Mesenchymal stem cell (in vitro differentiated cells and primary cell): ENCODE measurements around the gene BCAS1.

ENCODE experiments used
- DNase-seq: peaks from one replicate; pipeline ENCODE4 v3.0.0-alpha.2; 2013
- H2AFZ ChIP-seq: one replicate; pipeline ENCODE4 v1.6.1; 2013; ENCODE audit warnings: low read depth, mild to moderate bottlenecking, control low read depth, inconsistent platforms, low read length, moderate library complexity
- H2AK5ac ChIP-seq: 2 replicates; pipeline ENCODE4 v1.6.1; 2013; ENCODE audit warnings: low read length, moderate library complexity, mild to moderate bottlenecking, inconsistent platforms; ENCODE audit not compliant: severe bottlenecking
- H2BK120ac ChIP-seq: one replicate; pipeline ENCODE4 v1.6.1; 2013; ENCODE audit warnings: low read depth, mild to moderate bottlenecking, inconsistent platforms, low read length, moderate library complexity
- H2BK12ac ChIP-seq, 2 experiments: one replicate each; pipeline ENCODE4 v1.6.1; 2013; ENCODE audit warnings: inconsistent platforms in 2 of 2, low read length in 2 of 2, mild to moderate bottlenecking in 2 of 2, moderate library complexity in 2 of 2, control low read depth in 1 of 2
- H2BK15ac ChIP-seq: one replicate; pipeline ENCODE4 v1.6.1; 2013; ENCODE audit warnings: mild to moderate bottlenecking, low read depth, inconsistent platforms; ENCODE audit not compliant: poor library complexity, severe bottlenecking
- H2BK5ac ChIP-seq: 2 replicates; pipeline ENCODE4 v1.6.1; 2013; ENCODE audit warnings: low read depth, mild to moderate bottlenecking, low read length, control low read depth, inconsistent platforms; ENCODE audit not compliant: poor library complexity, severe bottlenecking
- H3K14ac ChIP-seq, 2 experiments: one replicate each; pipeline ENCODE4 v1.6.1; 2013; ENCODE audit warnings: inconsistent platforms in 2 of 2, low read length in 2 of 2, control low read depth in 1 of 2, mild to moderate bottlenecking in 1 of 2, moderate library complexity in 1 of 2
- H3K18ac ChIP-seq, 2 experiments: one replicate each; pipeline ENCODE4 v1.6.1; 2013; ENCODE audit warnings: inconsistent platforms in 2 of 2, low read length in 2 of 2, control low read depth in 1 of 2, low read depth in 1 of 2, mild to moderate bottlenecking in 1 of 2
- H3K23ac ChIP-seq, 2 experiments: one replicate each; pipeline ENCODE4 v1.6.1; 2013; ENCODE audit warnings: inconsistent platforms in 2 of 2, low read length in 2 of 2, mild to moderate bottlenecking in 2 of 2, moderate library complexity in 2 of 2, control low read depth in 1 of 2
- H3K27ac ChIP-seq: 2 replicates; pipeline ENCODE4 v1.5.1; 2013; ENCODE audit warnings: mild to moderate bottlenecking, moderate library complexity, low read length, control low read depth, inconsistent platforms; ENCODE audit not compliant: poor library complexity, severe bottlenecking
- H3K27me3 ChIP-seq, 2 experiments: 2 replicates each; pipeline versions ENCODE4 v1.6.1 to v1.7.0; 2013; ENCODE audit warnings: low read length in 2 of 2, mild to moderate bottlenecking in 2 of 2, moderate library complexity in 2 of 2, control low read depth in 1 of 2, inconsistent platforms in 1 of 2; ENCODE audit not compliant: control insufficient read depth in 1 of 2, insufficient read depth in 1 of 2
- H3K36me3 ChIP-seq, 2 experiments: 2 replicates each; pipeline versions ENCODE4 v1.6.1 to v1.7.0; 2013; ENCODE audit warnings: low read length in 2 of 2, control low read depth in 1 of 2, inconsistent platforms in 1 of 2, low read depth in 1 of 2, mild to moderate bottlenecking in 1 of 2; ENCODE audit not compliant: insufficient read depth in 2 of 2, control insufficient read depth in 1 of 2
- H3K4ac ChIP-seq, 2 experiments: one replicate each; pipeline ENCODE4 v1.6.1; 2013; ENCODE audit warnings: inconsistent platforms in 2 of 2, low read length in 2 of 2, mild to moderate bottlenecking in 2 of 2, moderate library complexity in 2 of 2, control low read depth in 1 of 2, low read depth in 1 of 2
- H3K4me1 ChIP-seq: 2 replicates; pipeline ENCODE4 v1.6.1; 2013; ENCODE audit warnings: low read depth, low read length, control low read depth; ENCODE audit not compliant: control insufficient read depth, insufficient read depth
- H3K4me2 ChIP-seq: 2 replicates; pipeline ENCODE4 v1.6.1; 2013; ENCODE audit warnings: low read length, mild to moderate bottlenecking, inconsistent platforms; ENCODE audit not compliant: poor library complexity, severe bottlenecking
- H3K4me3 ChIP-seq, 2 experiments: 2 replicates each; pipeline versions ENCODE4 v1.5.1 to v1.7.0; 2013; ENCODE audit warnings: low read length in 2 of 2, mild to moderate bottlenecking in 2 of 2, control low read depth in 1 of 2, low read depth in 1 of 2; ENCODE audit not compliant: insufficient read depth in 1 of 2
- H3K79me1 ChIP-seq: replicated peaks from 2 replicates; pipeline ENCODE4 v1.6.1; 2013; ENCODE audit warnings: mild to moderate bottlenecking, control low read depth, low read length, inconsistent platforms; ENCODE audit not compliant: poor library complexity, severe bottlenecking
- H3K9ac ChIP-seq: 2 replicates; pipeline ENCODE4 v1.7.0; 2013; ENCODE audit warnings: mild to moderate bottlenecking, low read length, moderate library complexity
- H3K9me3 ChIP-seq: 2 replicates; pipeline ENCODE4 v1.7.0; 2013; ENCODE audit warnings: mild to moderate bottlenecking, low read length; ENCODE audit not compliant: control insufficient read depth
- H4K8ac ChIP-seq: one replicate; pipeline ENCODE4 v1.6.1; 2013; ENCODE audit warnings: inconsistent platforms, mild to moderate bottlenecking, low read length, moderate library complexity
- H4K91ac ChIP-seq: one replicate; pipeline ENCODE4 v1.6.1; 2013; ENCODE audit warnings: mild to moderate bottlenecking, low read length, inconsistent platforms
- WGBS: methylation state at CpG from one replicate; pipeline ENCODE4 v1.1.7; 2013; ENCODE audit warnings: mixed read lengths; 5-methylcytosine and 5-hydroxymethylcytosine counted together

The BCAS1 gene

DNA sequence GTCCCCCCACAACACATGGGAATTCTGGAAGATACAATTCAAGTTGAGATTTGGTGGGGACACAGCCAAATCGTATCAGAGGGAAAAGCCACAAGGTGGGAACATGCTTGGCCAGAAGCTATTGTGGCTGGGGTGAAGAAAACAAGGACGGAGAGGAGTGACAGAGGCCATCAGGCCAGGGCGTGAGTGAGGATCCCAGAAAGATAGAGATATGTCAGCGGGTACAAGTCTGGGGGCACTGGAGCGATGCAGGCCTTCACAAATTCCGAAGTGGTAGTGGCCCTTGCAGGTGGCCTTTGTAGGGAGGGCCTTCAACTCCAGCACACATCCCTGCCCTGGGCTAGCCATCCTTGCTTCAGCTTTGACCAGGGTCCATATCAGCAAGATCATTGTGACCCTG, 159.1 kb downstream of the BCAS1 start:
- Histone ChIP-seq H4K8ac (no peak overlapping the region), H2BK12ac (peak overlapping the region in 1 of 2 experiments; percentile 72), H3K27me3 (no peaks in the 10 kb centered on the region), H3K18ac (no peak overlapping the region), H3K9me3 (no peaks in the 10 kb centered on the region), H2AFZ (no peak overlapping the region), H3K14ac (peak overlapping the region in 1 of 2 experiments; percentile 41), H3K23ac (no peak overlapping the region), H3K4me3 (no peak overlapping the region), H3K79me1 (no peaks in the 10 kb centered on the region), H2BK15ac (peak overlapping the region; percentile 55), H3K36me3 (no peaks in the 10 kb centered on the region), H3K4me2 (no peak overlapping the region), H2BK5ac (no peak overlapping the region), H3K9ac (no peak overlapping the region), H4K91ac (no peak overlapping the region), H3K27ac (no peak overlapping the region), H2AK5ac (no peak overlapping the region), H2BK120ac (no peak overlapping the region), H3K4ac (no peak overlapping the region), H3K4me1 (peaks cover 5% of the 10 kb centered on the region)
- DNase-seq = no peak
- WGBS = 80% methylated on average over 6 of the region's 6 CpGs

DNA sequence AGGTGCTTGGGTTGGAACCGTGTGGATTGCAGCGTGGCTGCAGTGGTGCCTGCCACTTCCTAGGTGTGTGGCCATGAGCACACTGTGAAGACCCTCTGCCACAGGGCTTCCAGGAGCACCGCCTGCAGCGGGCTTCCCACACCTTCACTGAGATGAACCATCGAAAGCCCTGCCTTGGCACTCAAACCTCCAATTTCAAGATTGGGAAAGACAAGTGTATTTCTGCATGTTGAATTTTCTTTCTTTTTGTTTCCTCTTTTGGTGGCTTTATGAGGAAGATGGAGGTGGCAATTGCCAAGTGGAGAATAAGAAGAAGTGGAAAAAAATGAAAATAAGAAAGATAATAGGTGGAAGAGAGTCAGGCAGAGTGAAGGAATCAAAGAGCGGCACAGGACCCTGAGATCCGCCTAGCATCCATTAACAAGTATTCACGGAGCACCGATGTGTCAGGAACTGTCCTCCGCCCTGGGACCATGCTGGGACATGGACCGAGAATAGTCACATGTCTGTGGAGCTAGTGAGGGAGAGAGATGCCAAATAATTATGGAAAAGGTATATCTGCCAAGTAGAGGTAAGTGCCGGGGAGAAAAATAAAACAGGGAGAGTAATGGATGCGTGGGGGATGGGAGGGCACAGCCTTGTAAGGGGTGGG, 159.9 kb downstream of the BCAS1 start:
- H3K4ac ChIP-seq = no peak overlapping the region
- no peak overlapping the region for H3K18ac ChIP-seq
- 97% methylated on average over 10 of the region's 13 CpGs for WGBS
- no peak overlapping the region for H2BK15ac ChIP-seq
- H2AK5ac ChIP-seq = no peak overlapping the region
- no peak overlapping the region for H3K27ac ChIP-seq
- H3K4me1 ChIP-seq = peaks cover 5% of the 10 kb centered on the region
- no peak overlapping the region for H3K4me3 ChIP-seq
- no peak for DNase-seq
- no peak overlapping the region for H3K23ac ChIP-seq
- no peak overlapping the region for H2BK5ac ChIP-seq
- no peak overlapping the region for H3K4me2 ChIP-seq
- peak overlapping the region in 1 of 2 experiments; percentile 35 for H3K14ac ChIP-seq
- H3K79me1 ChIP-seq = no peaks in the 10 kb centered on the region
- H3K36me3 ChIP-seq = no peaks in the 10 kb centered on the region
- no peak overlapping the region for H4K91ac ChIP-seq
- no peak overlapping the region for H2BK120ac ChIP-seq
- no peaks in the 10 kb centered on the region for H3K27me3 ChIP-seq
- H4K8ac ChIP-seq = no peak overlapping the region
- peak overlapping the region in 1 of 2 experiments; percentile 29 for H2BK12ac ChIP-seq
- no peaks in the 10 kb centered on the region for H3K9me3 ChIP-seq
- no peak overlapping the region for H2AFZ ChIP-seq
- no peak overlapping the region for H3K9ac ChIP-seq

DNA sequence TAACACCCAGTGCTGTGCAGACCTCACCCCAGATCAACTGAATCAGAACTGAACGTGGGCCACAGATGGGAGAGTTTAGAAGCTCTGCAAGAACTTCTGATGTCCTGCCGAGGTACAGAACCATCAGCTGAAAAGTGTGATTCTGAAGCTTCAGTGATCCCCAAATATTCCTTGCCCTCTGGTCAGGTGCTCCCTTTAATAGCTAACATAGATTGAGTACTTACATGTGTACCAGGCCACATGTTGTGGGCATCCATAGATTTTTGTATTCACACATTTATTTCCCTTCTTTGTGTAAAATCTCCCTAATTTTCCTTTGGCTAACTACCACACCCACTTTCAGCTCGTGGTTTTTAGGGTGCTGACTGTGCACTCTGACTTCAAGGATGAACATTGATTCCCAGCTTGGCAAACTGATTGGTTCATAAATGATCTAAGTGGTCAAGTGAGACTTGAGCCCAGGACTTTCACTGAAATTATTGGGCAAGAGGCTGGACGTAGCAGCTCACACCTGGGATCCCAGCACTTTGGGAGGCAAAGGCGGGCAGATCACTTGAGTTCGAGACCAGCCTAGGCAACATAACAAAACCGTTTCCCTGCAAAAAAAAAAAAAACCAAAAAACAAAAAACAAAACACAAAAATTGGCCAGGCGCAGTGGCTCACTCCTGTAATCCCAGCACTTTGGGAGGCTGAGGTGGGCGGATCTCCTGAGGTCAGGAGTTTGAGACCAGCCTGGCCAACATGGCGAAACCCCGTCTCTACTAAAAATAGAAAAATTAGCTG, 162.2 kb downstream of the BCAS1 start:
- no peak overlapping the region for H3K23ac ChIP-seq
- no peak overlapping the region for H3K4me2 ChIP-seq
- no peak overlapping the region for H2BK5ac ChIP-seq
- H4K8ac ChIP-seq = no peak overlapping the region
- H3K14ac ChIP-seq = no peak overlapping the region
- H4K91ac ChIP-seq = no peak overlapping the region
- H3K9ac ChIP-seq = peak overlapping the region; percentile 17
- H2BK12ac ChIP-seq = peak overlapping the region; percentile 23 to 83
- no peaks in the 10 kb centered on the region for H3K27me3 ChIP-seq
- H2BK15ac ChIP-seq = no peak overlapping the region
- H2BK120ac ChIP-seq = peak overlapping the region; percentile 42
- H3K4ac ChIP-seq = peak overlapping the region in 1 of 2 experiments; percentile 47
- no peak overlapping the region for H3K4me3 ChIP-seq
- WGBS = 91% methylated on average over 11 of the region's 11 CpGs
- no peak overlapping the region for H2AFZ ChIP-seq
- H3K18ac ChIP-seq = peak overlapping the region in 1 of 2 experiments; percentile 14
- no peaks in the 10 kb centered on the region for H3K4me1 ChIP-seq
- no peaks in the 10 kb centered on the region for H3K79me1 ChIP-seq
- no peak overlapping the region for H3K27ac ChIP-seq
- H3K36me3 ChIP-seq = no peaks in the 10 kb centered on the region
- no peak for DNase-seq
- H2AK5ac ChIP-seq = no peak overlapping the region
- no peaks in the 10 kb centered on the region for H3K9me3 ChIP-seq

DNA sequence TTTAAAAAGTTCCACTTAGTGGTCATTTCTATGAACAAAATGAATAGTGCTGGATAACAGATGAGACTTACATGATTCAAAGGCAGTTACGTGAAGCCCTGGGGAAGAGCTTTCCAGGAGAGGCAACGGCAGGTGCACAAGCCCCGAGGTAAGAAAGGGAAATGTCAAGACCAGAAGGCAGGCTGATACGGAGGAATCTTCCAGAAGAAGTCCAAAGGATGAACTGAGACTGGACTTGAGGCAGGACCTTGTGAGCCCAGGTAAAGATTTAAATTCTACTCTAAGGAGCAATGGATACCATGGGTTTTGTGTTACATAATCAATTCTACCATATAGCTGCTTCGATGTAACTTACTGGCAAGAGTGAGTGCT, 164.6 kb downstream of the BCAS1 start:
- no peak overlapping the region for H2AFZ ChIP-seq
- H3K4me1 ChIP-seq = peaks cover 4% of the 10 kb centered on the region
- H3K4ac ChIP-seq = no peak overlapping the region
- no peak overlapping the region for H4K91ac ChIP-seq
- no peaks in the 10 kb centered on the region for H3K27me3 ChIP-seq
- WGBS = 98% methylated on average over 5 of the region's 5 CpGs
- H3K79me1 ChIP-seq = no peaks in the 10 kb centered on the region
- H2AK5ac ChIP-seq = no peak overlapping the region
- no peak overlapping the region for H3K14ac ChIP-seq
- H3K9ac ChIP-seq = no peak overlapping the region
- H3K9me3 ChIP-seq = no peaks in the 10 kb centered on the region
- H3K4me2 ChIP-seq = no peak overlapping the region
- no peak overlapping the region for H3K4me3 ChIP-seq
- H2BK120ac ChIP-seq = no peak overlapping the region
- H2BK5ac ChIP-seq = no peak overlapping the region
- H3K36me3 ChIP-seq = no peaks in the 10 kb centered on the region
- H3K27ac ChIP-seq = no peak overlapping the region
- H3K23ac ChIP-seq = no peak overlapping the region
- no peak overlapping the region for H4K8ac ChIP-seq
- no peak for DNase-seq
- H2BK12ac ChIP-seq = peak overlapping the region; percentile 59 to 70
- H2BK15ac ChIP-seq = no peak overlapping the region
- no peak overlapping the region for H3K18ac ChIP-seq
